Activated T-helper 2 cell treated with anti-CD3 and anti-CD28 coated beads, Interferon-gamma antibody, Interleukin-2, Interleukin-4, amounts not matched to agents 10 μg/mL and 5 μg/mL and 100 μg/mL, durations not matched to agents 14 hours and 24 hours and 36 hours (primary cell): Measurements from ENCODE around the gene CTTNBP2. TPM values are rescaled to one million over a fixed set of nuclear protein-coding genes. Genes with fewer than 3 reads are reported as not detected.

Experiments
- DNase-seq: peaks from one replicate; pipeline ENCODE4 v3.0.0; 2021; ENCODE audit warnings: low spot score
- H3K27ac Mint-ChIP-seq: one replicate; pipeline ENCODE4 v1.8.0; 2021; ENCODE audit warnings: mixed read lengths
- H3K27me3 Mint-ChIP-seq: one replicate; pipeline ENCODE4 v1.8.0; 2021; ENCODE audit warnings: low read depth, mixed read lengths
- H3K36me3 Mint-ChIP-seq: one replicate; pipeline ENCODE4 v1.8.0; 2021; ENCODE audit warnings: low read depth, mixed read lengths
- H3K4me1 Mint-ChIP-seq: one replicate; pipeline ENCODE4 v1.8.0; 2021; ENCODE audit warnings: low read depth, mixed read lengths
- H3K4me3 Mint-ChIP-seq: one replicate; pipeline ENCODE4 v1.8.0; 2021; ENCODE audit warnings: low read depth, mild to moderate bottlenecking, moderate library complexity, mixed read lengths
- H3K9me3 Mint-ChIP-seq: one replicate; pipeline ENCODE4 v1.8.0; 2021; ENCODE audit warnings: mixed read lengths
- intact Hi-C: fragments of 100-400 bp; cut with micrococcal nuclease; formaldehyde crosslinking; loops from one replicate; pipeline ENCODE4 v1.15.1; 2023
- total RNA-seq: library from RNA; stranded (reverse); gene quantifications from 2 replicates; pipeline ENCODE4 v1.2.3, GENCODE V29; 2022

CTTNBP2 gene
- total RNA-seq, 1 donor from 2014 or later = not detected

DNA sequence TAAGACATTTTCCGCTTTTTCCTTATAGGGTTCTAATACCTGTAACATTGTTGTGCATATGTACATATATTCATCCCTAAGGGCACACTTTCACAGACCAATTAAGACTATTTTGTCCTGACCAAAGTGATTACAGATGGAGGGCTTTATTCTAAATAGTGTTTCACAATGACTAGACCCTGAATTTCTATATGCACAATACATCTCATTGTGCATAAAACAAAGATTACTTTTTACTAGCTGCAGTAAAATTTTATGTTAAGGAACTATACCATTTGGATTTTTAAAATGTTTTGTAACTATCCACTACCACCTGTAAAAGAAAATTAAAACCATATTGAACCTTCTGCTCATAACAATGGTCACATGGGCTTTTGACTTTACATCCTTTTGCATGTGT, 87.8 kb downstream of the CTTNBP2 start:
- no peak overlapping the region for H3K27ac Mint-ChIP-seq
- H3K4me3 Mint-ChIP-seq = no peak overlapping the region
- H3K9me3 Mint-ChIP-seq = no peaks in the 10 kb centered on the region
- H3K36me3 Mint-ChIP-seq = no peaks in the 10 kb centered on the region
- H3K4me1 Mint-ChIP-seq = no peaks in the 10 kb centered on the region
- intact Hi-C loops = no loop called here
- H3K27me3 Mint-ChIP-seq = no peaks in the 10 kb centered on the region
- no peak for DNase-seq

DNA sequence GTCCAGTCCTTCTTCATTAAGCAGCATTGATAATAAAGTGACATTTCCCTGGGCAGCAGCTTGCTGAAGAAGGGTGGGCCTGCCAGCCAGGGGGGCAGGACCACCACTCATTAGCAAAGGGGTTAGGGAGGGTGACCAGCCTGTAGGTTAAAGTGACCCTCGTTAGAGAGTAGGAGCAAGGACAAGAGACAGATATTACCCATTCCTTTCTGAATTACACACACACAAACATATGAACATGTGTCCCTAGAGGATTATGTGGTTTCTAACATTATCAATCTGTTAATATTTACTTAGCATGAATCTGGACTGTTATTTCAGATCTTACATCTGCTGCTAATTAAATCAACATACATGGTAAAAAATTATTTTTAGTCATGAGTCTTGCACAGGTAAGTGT, 88.9 kb downstream of the CTTNBP2 start:
- intact Hi-C loops = no loop called here

DNA sequence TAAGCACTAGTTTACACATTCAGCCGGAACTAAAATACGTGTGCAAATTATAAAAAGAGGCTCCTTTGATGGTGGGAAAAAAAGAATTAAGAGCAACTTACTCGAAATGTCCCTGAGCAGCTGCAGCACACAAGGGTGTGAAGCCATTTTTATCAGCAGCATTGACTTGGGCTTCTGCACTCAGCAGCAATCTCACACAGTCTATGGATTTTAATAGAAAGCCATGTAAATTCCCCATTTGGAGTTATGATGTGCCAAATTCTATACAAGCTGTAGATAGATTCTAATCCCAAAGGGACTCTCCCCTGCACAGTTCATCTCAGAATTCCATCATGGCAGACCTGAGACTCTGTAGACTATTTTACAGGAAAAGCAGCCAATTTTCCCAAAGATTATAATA, 90.5 kb downstream of the CTTNBP2 start:
- no peak for DNase-seq
- Mint-ChIP-seq H3K27ac (no peak overlapping the region), H3K27me3 (no peaks in the 10 kb centered on the region), H3K36me3 (no peaks in the 10 kb centered on the region), H3K4me1 (no peaks in the 10 kb centered on the region), H3K4me3 (no peak overlapping the region), H3K9me3 (no peaks in the 10 kb centered on the region)
- intact Hi-C loops = no loop called here

More for the DNA sequence above, 88.9 kb downstream of the CTTNBP2 start:
- DNase-seq = no peak
- Mint-ChIP-seq H3K9me3 (no peaks in the 10 kb centered on the region), H3K27me3 (no peaks in the 10 kb centered on the region), H3K4me3 (no peak overlapping the region), H3K27ac (no peak overlapping the region), H3K36me3 (no peaks in the 10 kb centered on the region), H3K4me1 (no peaks in the 10 kb centered on the region)

DNA sequence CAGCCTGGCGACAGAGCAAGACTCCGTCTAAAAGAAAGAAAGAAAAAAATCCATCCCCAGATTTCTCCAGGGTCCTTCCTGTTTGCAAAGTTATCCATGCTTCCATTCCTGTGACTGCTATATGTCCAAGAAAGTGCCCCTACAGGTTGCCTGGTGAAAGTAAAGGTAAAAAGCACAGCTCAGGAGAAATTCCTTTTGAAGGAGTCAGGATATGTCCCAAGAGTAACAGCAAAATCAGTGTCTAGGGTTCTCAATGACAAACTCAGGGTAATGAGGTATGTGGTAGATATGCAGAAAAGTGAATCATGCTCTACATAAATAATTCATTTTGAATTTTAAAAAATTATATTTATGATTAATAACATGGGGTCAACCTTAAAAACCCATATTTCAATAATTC, 91.5 kb downstream of the CTTNBP2 start:
- no peak overlapping the region for H3K27ac Mint-ChIP-seq
- H3K4me3 Mint-ChIP-seq = no peak overlapping the region
- H3K9me3 Mint-ChIP-seq = no peaks in the 10 kb centered on the region
- no peaks in the 10 kb centered on the region for H3K27me3 Mint-ChIP-seq
- H3K36me3 Mint-ChIP-seq = no peaks in the 10 kb centered on the region
- intact Hi-C loops = no loop called here
- DNase-seq = no peak
- H3K4me1 Mint-ChIP-seq = no peaks in the 10 kb centered on the region

DNA sequence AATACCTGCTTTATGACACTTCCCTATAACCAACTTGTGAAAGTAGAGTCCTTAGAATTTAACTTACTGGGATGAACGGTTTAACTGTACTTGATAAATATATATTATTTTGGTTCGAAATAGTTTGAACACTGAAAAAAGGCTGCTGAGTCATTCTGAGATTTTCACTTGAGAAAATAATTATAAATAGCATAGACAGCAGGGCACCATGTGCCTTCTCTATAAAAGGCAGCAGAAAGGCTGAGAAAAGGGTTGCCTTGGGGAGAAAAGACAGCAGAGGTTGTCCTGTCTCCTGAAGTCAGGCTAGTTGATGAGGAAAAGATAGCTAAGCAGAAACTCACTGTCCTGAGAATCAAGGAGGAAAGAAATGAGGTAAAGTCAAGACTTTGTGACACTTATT, 92.4 kb downstream of the CTTNBP2 start:
- Mint-ChIP-seq H3K4me1 (no peaks in the 10 kb centered on the region), H3K36me3 (no peaks in the 10 kb centered on the region), H3K27ac (no peak overlapping the region)

DNA sequence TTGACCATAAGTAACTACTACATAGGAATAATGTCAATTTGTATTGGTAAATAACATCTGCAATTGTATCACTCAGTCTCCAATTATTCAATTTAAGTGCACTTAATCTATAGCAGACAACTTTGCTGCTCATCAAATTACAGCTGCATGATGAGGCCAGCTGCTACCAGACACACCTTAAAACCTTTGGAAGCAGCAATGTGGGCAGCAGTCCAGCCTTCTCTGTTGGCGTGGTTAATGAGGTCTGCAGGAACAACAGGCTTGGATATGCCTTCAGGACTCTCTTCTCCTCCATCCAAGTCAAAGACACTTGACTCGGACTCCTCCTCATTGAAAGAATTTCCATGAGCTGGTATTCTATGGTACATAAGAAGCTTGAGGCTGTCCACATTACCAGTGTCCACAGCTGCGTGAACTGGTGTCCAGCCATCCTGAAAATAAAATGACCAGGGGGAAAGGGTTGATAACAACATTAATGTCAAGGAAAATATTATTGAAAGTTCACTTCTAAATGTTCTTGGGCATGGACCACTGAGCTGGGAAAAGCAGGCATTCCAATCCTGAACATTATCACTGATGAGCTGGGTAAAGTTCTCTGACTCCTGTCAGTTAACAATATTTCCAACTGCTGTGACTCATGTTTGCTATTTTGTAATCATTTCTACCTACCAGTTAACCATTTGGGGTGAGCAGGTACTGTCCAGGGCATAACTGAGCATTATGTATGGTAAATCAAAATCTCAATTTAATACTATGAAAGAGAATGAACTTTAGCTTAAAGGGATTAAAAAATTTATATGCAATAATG, 95.7 kb downstream of the CTTNBP2 start:
- H3K36me3 Mint-ChIP-seq = no peaks in the 10 kb centered on the region
- H3K4me3 Mint-ChIP-seq = no peak overlapping the region
- intact Hi-C loops = no loop called here
- no peak overlapping the region for H3K27ac Mint-ChIP-seq
- no peak for DNase-seq
- H3K4me1 Mint-ChIP-seq = no peaks in the 10 kb centered on the region
- H3K27me3 Mint-ChIP-seq = no peaks in the 10 kb centered on the region
- no peaks in the 10 kb centered on the region for H3K9me3 Mint-ChIP-seq

More for the DNA sequence above, 92.4 kb downstream of the CTTNBP2 start:
- intact Hi-C loops = no loop called here
- Mint-ChIP-seq H3K9me3 (no peaks in the 10 kb centered on the region), H3K4me3 (no peak overlapping the region), H3K27me3 (no peaks in the 10 kb centered on the region)
- DNase-seq = no peak

DNA sequence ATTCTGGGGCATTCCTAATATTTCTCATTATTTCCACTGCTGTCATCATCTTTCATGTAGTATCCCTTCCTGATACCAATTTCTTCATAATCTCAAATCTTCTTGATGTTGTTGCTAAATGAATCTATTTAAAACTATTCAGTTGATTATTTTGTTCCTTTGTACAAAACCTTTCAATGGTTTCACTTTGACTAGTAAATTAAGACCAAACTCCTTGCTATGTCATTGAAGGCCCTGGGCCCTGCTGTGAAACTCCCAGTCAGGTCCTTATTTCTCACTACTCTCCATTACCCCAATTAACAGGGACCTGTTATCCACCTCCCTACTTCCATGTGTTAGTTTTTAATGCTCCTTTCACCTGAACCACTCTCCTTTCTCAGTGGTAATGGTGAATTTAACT, 97.0 kb downstream of the CTTNBP2 start:
- no peak overlapping the region for H3K27ac Mint-ChIP-seq

DNA sequence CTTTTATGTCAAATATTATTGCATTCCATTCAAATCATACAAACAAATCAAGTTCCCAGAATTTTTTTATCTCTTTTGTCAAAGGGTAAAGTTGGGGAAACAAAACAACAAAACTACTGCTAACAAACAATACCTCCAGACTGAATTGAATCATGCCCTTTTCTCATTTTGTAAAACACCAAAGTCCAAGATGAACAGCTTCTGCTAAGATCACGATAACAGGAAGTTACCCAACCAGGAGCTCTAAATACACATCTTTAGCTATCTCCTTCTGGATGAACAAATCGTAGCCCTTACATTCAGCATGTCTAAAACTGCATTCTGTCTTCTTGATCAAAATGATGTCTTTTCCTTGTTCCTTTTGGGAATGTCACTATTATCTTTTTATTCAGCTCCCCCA, 97.4 kb downstream of the CTTNBP2 start:
- no peak for DNase-seq
- intact Hi-C loops = no loop called here
- Mint-ChIP-seq H3K4me1 (no peaks in the 10 kb centered on the region), H3K27me3 (no peaks in the 10 kb centered on the region), H3K4me3 (no peak overlapping the region), H3K27ac (no peak overlapping the region), H3K9me3 (no peaks in the 10 kb centered on the region), H3K36me3 (no peaks in the 10 kb centered on the region)

More for the DNA sequence above, 97.0 kb downstream of the CTTNBP2 start:
- no peak overlapping the region for H3K4me3 Mint-ChIP-seq
- DNase-seq = no peak
- H3K9me3 Mint-ChIP-seq = no peaks in the 10 kb centered on the region
- H3K27me3 Mint-ChIP-seq = no peaks in the 10 kb centered on the region
- H3K36me3 Mint-ChIP-seq = no peaks in the 10 kb centered on the region
- intact Hi-C loops = no loop called here
- no peaks in the 10 kb centered on the region for H3K4me1 Mint-ChIP-seq

DNA sequence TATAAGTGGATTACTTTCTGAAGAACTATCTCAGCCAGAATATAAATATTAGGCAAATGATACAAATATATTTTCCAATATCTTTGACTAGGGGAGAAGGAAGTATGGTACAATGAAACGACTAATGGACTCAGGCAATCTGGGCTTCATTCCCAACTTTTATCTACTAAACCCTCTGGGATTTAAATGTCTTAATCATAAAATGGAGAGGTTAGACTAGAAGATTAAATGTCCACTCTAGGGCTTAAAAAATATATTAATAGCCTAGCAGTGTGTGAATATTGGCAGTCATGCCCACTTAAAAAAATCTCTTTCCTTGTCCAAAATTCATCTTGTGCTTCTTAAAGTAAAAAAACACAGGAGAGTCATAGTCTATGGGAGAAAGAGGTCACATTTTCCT, 98.3 kb downstream of the CTTNBP2 start:
- no peaks in the 10 kb centered on the region for H3K4me1 Mint-ChIP-seq
- H3K27ac Mint-ChIP-seq = no peak overlapping the region
- no peaks in the 10 kb centered on the region for H3K9me3 Mint-ChIP-seq
- H3K27me3 Mint-ChIP-seq = no peaks in the 10 kb centered on the region
- DNase-seq = no peak
- no peaks in the 10 kb centered on the region for H3K36me3 Mint-ChIP-seq
- intact Hi-C loops = no loop called here
- no peak overlapping the region for H3K4me3 Mint-ChIP-seq

DNA sequence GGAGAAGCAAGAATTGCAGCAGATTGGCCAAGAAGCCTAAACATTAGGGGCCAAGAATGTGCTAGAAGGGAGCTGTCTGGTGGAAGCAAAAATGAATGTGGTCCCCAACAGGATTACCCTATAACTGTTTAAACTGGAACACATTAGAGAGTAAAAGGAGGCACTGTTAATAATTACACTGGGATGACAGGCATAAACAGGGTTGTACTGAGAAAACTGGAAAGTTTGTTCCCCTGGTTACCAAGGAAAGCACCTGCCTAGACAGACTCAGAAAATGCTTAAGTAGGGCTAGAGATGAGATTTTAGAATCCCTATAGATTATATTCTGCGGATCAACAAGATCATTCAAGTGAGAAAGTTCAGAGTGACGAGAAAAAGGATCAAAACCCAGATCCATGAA, 100.8 kb downstream of the CTTNBP2 start:
- Mint-ChIP-seq H3K27me3 (no peaks in the 10 kb centered on the region), H3K4me3 (no peak overlapping the region), H3K4me1 (no peaks in the 10 kb centered on the region), H3K9me3 (no peaks in the 10 kb centered on the region), H3K36me3 (no peaks in the 10 kb centered on the region), H3K27ac (no peak overlapping the region)
- no peak for DNase-seq
- intact Hi-C loops = no loop called here

DNA sequence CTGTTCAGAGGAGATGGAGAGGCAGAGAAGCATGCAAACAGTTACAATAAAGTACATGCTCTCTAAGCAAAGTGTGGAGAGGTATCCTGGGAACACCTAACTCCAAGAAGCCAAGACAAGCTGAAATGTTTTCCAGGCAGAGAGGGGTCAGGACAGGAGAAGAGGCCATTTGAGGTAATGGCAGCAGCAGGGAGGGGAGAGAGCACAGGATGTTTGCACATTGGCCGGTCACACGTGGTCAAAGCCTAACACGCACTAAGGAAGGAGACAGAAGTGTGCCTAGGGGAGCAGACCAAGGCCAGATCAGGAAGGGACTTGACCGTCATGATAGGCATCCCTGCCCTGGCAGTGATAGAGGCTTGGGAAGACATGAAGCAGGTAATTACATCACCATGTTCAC, 101.5 kb downstream of the CTTNBP2 start:
- no peaks in the 10 kb centered on the region for H3K36me3 Mint-ChIP-seq
- no peaks in the 10 kb centered on the region for H3K4me1 Mint-ChIP-seq
- no peaks in the 10 kb centered on the region for H3K27me3 Mint-ChIP-seq
- intact Hi-C loops = no loop called here
- no peak overlapping the region for H3K27ac Mint-ChIP-seq
- H3K9me3 Mint-ChIP-seq = no peaks in the 10 kb centered on the region
- no peak for DNase-seq
- H3K4me3 Mint-ChIP-seq = no peak overlapping the region

DNA sequence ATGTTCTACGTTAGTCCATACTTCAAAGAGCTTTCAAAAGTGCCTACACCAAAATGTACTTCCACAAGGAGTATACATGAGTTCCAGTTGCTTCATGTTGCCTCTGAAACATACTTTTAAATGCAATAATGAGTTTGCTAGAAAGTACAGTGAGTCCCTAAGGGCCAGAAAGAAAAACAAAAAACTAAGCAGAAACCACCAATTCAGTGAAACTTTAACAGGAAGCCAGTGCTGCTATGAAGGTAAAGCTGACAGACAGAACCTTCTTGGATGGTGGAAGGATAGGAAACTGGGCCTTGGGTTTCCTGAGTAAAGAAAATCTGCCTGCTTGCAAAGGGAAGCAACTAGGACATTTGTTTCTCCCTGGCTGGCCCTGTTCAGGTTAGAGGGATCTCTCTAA, 104.2 kb downstream of the CTTNBP2 start:
- Mint-ChIP-seq H3K27ac (no peak overlapping the region), H3K36me3 (no peaks in the 10 kb centered on the region), H3K4me3 (no peak overlapping the region), H3K27me3 (no peaks in the 10 kb centered on the region), H3K4me1 (no peaks in the 10 kb centered on the region), H3K9me3 (no peaks in the 10 kb centered on the region)
- no peak for DNase-seq
- intact Hi-C loops = no loop called here

DNA sequence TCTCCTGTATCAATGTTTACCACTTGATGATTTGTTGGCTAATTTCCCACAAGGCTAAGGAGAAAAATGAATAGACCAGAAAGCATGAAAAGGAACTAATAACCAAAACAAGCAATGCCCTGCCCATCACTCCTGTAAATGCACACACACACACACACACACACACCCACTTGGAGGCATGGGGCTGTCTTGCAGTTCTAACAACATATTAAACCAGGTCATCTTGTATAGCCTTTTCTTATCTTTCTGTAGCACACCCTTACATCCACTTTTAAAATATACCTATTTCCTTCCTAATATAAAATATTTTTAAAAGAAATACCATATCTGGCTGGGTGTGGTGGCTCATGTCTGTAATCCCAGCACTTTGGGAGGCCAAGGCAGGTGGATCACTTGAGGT, 105.3 kb downstream of the CTTNBP2 start:
- H3K4me3 Mint-ChIP-seq = no peak overlapping the region
- intact Hi-C loops = no loop called here
- no peaks in the 10 kb centered on the region for H3K9me3 Mint-ChIP-seq
- H3K27me3 Mint-ChIP-seq = no peaks in the 10 kb centered on the region
- H3K27ac Mint-ChIP-seq = no peak overlapping the region
- no peaks in the 10 kb centered on the region for H3K36me3 Mint-ChIP-seq
- H3K4me1 Mint-ChIP-seq = no peaks in the 10 kb centered on the region
- no peak for DNase-seq

DNA sequence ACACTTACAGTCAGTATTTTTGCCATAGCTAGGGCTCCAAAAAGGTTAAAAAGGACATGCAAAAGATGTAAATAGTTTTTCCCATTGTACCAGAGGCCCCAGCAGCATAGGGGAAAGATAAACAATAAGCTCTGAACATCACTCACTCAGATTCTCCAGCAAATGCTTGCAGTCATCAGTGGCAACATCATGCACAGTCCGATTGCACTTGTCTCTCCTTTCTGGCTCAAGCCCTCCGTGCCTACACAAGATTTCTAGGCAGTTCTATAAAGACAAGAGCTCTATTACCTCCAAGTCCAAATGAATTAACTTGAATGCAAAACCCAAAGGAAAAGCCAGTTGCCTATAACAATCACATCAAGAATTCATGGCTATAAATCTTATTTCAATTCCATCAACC, 106.3 kb downstream of the CTTNBP2 start:
- peaks cover 1% of the 10 kb centered on the region for H3K27me3 Mint-ChIP-seq
- H3K4me3 Mint-ChIP-seq = no peak overlapping the region
- DNase-seq = no peak
- no peak overlapping the region for H3K27ac Mint-ChIP-seq
- H3K36me3 Mint-ChIP-seq = no peaks in the 10 kb centered on the region
- intact Hi-C loops = no loop called here
- no peaks in the 10 kb centered on the region for H3K4me1 Mint-ChIP-seq
- no peaks in the 10 kb centered on the region for H3K9me3 Mint-ChIP-seq
